ENCODE data around the gene RERGL.

The RERGL gene

GRCh38 chr12:18090093-18090492 is at the start of gene RERGL:
RERGL (minus strand) TSS chr12:18090193; CDS start chr12:18090140, 53 bp downstream.
- Mint-ChIP-seq H3K4me3 (no peak within 1 kb of the TSS), H3K27me3 (no peaks in the 10 kb centered on the region), H3K36me3 (no peaks in the 10 kb centered on the region), H3K27ac (no peak within 1 kb of the TSS), H3K4me1 (no peaks in the 10 kb centered on the region), H3K9me3 (peaks cover 5% of the 10 kb centered on the region)
- ATAC-seq, result no peak

DNA sequence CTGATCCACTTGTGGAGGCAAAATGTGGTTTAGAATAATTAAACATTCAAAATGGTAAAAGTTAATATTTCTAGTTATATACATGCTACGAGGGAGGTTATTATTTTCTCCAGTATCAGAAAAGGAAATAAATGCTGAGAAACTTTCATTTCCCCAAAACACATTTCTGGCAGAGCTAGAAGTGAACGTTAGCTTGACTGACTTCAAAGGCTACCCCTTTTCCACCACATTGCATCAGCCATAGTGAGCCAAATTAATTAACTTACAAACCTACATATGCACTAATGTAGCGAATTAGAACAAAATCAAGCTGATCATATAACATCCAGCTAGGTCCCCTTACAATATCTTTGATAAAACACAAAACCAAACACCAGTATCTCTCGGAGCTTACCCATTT is 49.3 kb upstream of the RERGL start:
- H3K4me1 Mint-ChIP-seq, result no peaks in the 10 kb centered on the region
- H3K4me3 Mint-ChIP-seq, result no peak overlapping the region
- no peaks in the 10 kb centered on the region for H3K36me3 Mint-ChIP-seq
- no peaks in the 10 kb centered on the region for H3K9me3 Mint-ChIP-seq
- no peaks in the 10 kb centered on the region for H3K27me3 Mint-ChIP-seq
- ATAC-seq, result no peak
- no peak overlapping the region for H3K27ac Mint-ChIP-seq

GRCh38 chr12:18135509-18135908 is 45.5 kb upstream of the RERGL start:
- no peak for ATAC-seq
- H3K4me3 Mint-ChIP-seq, result no peak overlapping the region
- no peak overlapping the region for H3K27ac Mint-ChIP-seq
- no peaks in the 10 kb centered on the region for H3K9me3 Mint-ChIP-seq
- no peaks in the 10 kb centered on the region for H3K4me1 Mint-ChIP-seq
- H3K27me3 Mint-ChIP-seq, result no peaks in the 10 kb centered on the region
- H3K36me3 Mint-ChIP-seq, result no peaks in the 10 kb centered on the region

GRCh38 chr12:18135086-18135485 is 45.1 kb upstream of the RERGL start:
- Mint-ChIP-seq H3K27me3 (no peaks in the 10 kb centered on the region), H3K4me3 (no peak overlapping the region), H3K27ac (no peak overlapping the region), H3K36me3 (no peaks in the 10 kb centered on the region), H3K9me3 (no peaks in the 10 kb centered on the region), H3K4me1 (no peaks in the 10 kb centered on the region)
- ATAC-seq, result no peak

- Mint-ChIP-seq H3K4me1 (no peaks in the 10 kb centered on the region), H3K4me3 (no peak overlapping the region), H3K27me3 (no peaks in the 10 kb centered on the region), H3K36me3 (no peaks in the 10 kb centered on the region), H3K27ac (no peak overlapping the region), H3K9me3 (peaks cover 7% of the 10 kb centered on the region)
- ATAC-seq, result no peak
These were observed 40.9 kb upstream of the RERGL start for GRCh38 chr12:18130851-18131250.

DNA sequence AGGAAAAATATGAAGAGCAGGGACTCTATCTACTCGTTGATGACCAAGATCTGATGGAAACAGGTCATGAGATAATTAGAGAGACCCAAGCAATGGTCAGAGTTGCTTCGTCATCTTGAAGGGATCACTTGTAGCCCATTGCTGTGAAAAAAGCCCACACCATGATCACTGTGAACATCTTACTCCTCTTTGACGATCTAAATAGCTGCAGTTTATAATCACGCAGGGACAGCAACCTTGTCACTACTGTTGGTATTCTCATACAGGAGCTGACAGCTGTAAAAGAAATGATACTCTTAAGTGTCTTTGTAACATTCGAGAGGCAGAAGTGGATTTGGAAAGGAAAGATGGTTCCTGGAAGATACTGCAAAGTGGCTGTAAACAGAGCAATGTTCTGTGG is 33.7 kb upstream of the RERGL start:
- no peak overlapping the region for H3K4me3 Mint-ChIP-seq
- no peaks in the 10 kb centered on the region for H3K36me3 Mint-ChIP-seq
- H3K27me3 Mint-ChIP-seq, result no peaks in the 10 kb centered on the region
- ATAC-seq, result no peak
- no peaks in the 10 kb centered on the region for H3K4me1 Mint-ChIP-seq
- H3K9me3 Mint-ChIP-seq, result peaks cover 9% of the 10 kb centered on the region
- H3K27ac Mint-ChIP-seq, result no peak overlapping the region

- no peaks in the 10 kb centered on the region for H3K27me3 Mint-ChIP-seq
- H3K4me1 Mint-ChIP-seq, result no peaks in the 10 kb centered on the region
- no peak overlapping the region for H3K27ac Mint-ChIP-seq
- no peak for ATAC-seq
- no peaks in the 10 kb centered on the region for H3K36me3 Mint-ChIP-seq
- H3K4me3 Mint-ChIP-seq, result no peak overlapping the region
- peaks cover 4% of the 10 kb centered on the region for H3K9me3 Mint-ChIP-seq
These were observed 30.9 kb upstream of the RERGL start for GRCh38 chr12:18120899-18121298.

DNA sequence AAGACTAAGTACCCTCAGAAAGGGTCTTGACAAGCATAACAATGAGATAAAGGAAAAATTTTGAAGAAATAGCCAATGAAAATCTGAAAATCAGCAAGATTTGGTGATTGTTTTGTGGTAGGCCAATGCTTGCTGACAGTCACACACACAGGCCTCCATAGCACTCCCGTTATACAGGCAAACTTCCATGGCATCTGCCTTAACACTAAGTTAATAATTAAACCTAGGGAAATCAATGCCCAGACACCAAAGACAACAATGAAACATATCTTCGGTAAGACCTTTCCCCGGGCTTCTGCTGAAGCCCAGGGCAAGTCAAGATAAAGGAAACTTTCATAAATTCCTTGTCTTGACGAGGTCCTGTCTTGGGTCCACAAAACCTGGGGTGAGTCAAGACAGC is 18.6 kb upstream of the RERGL start:
- H3K27ac Mint-ChIP-seq, result no peak overlapping the region
- no peak overlapping the region for H3K4me3 Mint-ChIP-seq
- H3K4me1 Mint-ChIP-seq, result no peaks in the 10 kb centered on the region
- H3K9me3 Mint-ChIP-seq, result no peaks in the 10 kb centered on the region
- no peaks in the 10 kb centered on the region for H3K36me3 Mint-ChIP-seq
- no peak for ATAC-seq
- H3K27me3 Mint-ChIP-seq, result no peaks in the 10 kb centered on the region

DNA sequence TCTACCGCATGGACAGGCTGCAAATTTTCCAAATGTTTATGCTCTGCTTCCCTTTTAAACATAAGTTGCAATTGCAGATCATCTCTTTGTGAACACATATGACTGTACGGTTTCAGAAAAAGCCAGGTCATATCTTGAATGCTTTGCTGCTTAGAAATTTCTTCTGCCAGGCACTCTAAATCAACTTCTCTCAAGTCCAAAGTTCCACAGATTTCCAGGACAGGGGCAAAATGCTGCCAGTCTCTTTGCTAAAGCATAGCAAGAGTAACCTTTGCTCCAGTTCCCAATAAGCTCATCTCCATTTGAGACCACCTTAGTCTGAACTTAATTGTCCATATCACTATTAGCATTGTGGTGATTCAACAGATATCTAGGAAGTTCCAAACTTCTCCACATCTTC is 13.6 kb upstream of the RERGL start:
- no peaks in the 10 kb centered on the region for H3K27me3 Mint-ChIP-seq
- H3K4me1 Mint-ChIP-seq, result no peaks in the 10 kb centered on the region
- H3K36me3 Mint-ChIP-seq, result no peaks in the 10 kb centered on the region
- peaks cover 5% of the 10 kb centered on the region for H3K9me3 Mint-ChIP-seq
- ATAC-seq, result no peak
- H3K4me3 Mint-ChIP-seq, result no peak overlapping the region
- H3K27ac Mint-ChIP-seq, result no peak overlapping the region

DNA sequence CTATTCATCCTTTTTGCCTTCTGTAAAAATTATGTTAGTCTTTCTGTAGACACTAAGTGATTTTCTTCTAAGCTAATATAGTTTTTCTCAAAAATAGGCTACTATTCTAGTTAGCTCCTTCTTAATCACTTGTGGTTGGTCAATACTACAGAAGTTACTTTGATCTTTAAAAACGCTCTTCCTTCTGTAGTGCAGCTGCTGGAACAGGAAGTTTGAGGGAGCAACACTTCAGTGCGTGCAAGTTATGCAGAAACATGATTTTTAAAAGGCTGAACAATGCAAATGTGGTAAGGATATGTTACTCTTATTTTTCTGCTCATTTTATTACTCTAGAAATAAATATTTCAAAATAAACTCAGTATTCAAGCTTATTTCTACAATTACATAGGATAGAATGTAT is 11.1 kb upstream of the RERGL start:
- Mint-ChIP-seq H3K27me3 (no peaks in the 10 kb centered on the region), H3K27ac (no peak overlapping the region), H3K9me3 (peaks cover 5% of the 10 kb centered on the region), H3K4me1 (no peaks in the 10 kb centered on the region), H3K4me3 (no peak overlapping the region), H3K36me3 (no peaks in the 10 kb centered on the region)
- ATAC-seq, result no peak

DNA sequence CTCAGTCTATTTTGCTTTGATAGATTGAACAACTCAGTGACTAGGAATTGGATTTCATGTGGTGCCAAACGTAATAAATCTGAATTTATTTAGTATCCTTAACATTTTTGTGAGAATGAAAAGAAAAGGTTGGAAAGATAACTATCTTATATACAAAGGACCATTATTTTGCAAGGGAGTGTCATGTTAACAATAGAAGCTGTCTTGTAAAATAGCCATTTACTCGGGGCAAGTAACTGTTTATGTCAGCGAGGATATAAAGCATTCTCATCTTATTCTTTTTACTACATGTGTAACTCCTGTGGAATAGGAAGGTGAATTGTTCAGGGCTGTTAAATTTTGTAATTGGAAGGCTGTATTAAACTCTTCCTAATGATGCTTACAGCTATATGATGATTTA is 5.9 kb downstream of the RERGL start:
- Mint-ChIP-seq H3K9me3 (peaks cover 5% of the 10 kb centered on the region), H3K27me3 (no peaks in the 10 kb centered on the region), H3K27ac (no peak overlapping the region), H3K36me3 (no peaks in the 10 kb centered on the region), H3K4me3 (no peak overlapping the region), H3K4me1 (no peaks in the 10 kb centered on the region)
- ATAC-seq, result no peak

GRCh38 chr12:18079541-18080246 is 10.3 kb downstream of the RERGL start:
- no peak overlapping the region for H3K27ac Mint-ChIP-seq
- H3K27me3 Mint-ChIP-seq, result no peaks in the 10 kb centered on the region
- H3K4me3 Mint-ChIP-seq, result no peak overlapping the region
- no peaks in the 10 kb centered on the region for H3K4me1 Mint-ChIP-seq
- no peaks in the 10 kb centered on the region for H3K9me3 Mint-ChIP-seq
- no peaks in the 10 kb centered on the region for H3K36me3 Mint-ChIP-seq
- no peak for ATAC-seq

GRCh38 chr12:18074001-18074400 is 16.0 kb downstream of the RERGL start:
- Mint-ChIP-seq H3K9me3 (no peaks in the 10 kb centered on the region), H3K36me3 (no peaks in the 10 kb centered on the region), H3K27me3 (no peaks in the 10 kb centered on the region), H3K4me1 (no peaks in the 10 kb centered on the region), H3K4me3 (no peak overlapping the region), H3K27ac (no peak overlapping the region)
- no peak for ATAC-seq

DNA sequence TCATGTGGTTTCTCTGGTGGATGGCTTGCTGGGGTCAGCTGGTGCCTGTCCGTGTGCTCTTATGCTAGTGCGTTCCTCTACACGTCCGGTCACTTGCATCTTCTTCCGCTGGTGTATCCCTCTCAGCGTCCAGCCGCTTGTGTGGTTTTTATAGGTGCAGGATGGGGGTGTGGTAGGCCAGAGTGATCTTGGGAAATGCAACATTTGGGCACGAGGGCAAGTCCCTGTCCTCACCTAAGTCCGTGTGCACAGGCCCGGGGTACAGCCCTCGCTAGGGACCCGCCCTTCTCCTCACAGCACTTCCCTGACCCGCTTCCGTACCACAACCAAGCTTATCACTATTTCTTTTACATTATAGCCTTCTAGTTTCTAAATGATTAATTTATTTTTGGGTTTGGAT is 17.3 kb downstream of the RERGL start:
- no peak for ATAC-seq
- no peaks in the 10 kb centered on the region for H3K9me3 Mint-ChIP-seq
- H3K4me3 Mint-ChIP-seq, result no peak overlapping the region
- H3K36me3 Mint-ChIP-seq, result no peaks in the 10 kb centered on the region
- no peaks in the 10 kb centered on the region for H3K27me3 Mint-ChIP-seq
- H3K27ac Mint-ChIP-seq, result no peak overlapping the region
- H3K4me1 Mint-ChIP-seq, result no peaks in the 10 kb centered on the region

- Mint-ChIP-seq H3K4me3 (no peak overlapping the region), H3K27ac (no peak overlapping the region), H3K9me3 (peaks cover 2% of the 10 kb centered on the region), H3K27me3 (no peaks in the 10 kb centered on the region), H3K36me3 (no peaks in the 10 kb centered on the region), H3K4me1 (no peaks in the 10 kb centered on the region)
- ATAC-seq, result no peak
These were observed 18.7 kb downstream of the RERGL start for GRCh38 chr12:18071336-18071735.

- Mint-ChIP-seq H3K9me3 (peaks cover 5% of the 10 kb centered on the region), H3K4me3 (no peak overlapping the region), H3K27me3 (no peaks in the 10 kb centered on the region), H3K36me3 (no peaks in the 10 kb centered on the region), H3K4me1 (no peaks in the 10 kb centered on the region), H3K27ac (no peak overlapping the region)
- no peak for ATAC-seq
These were observed 21.6 kb downstream of the RERGL start for GRCh38 chr12:18068355-18068754.

DNA sequence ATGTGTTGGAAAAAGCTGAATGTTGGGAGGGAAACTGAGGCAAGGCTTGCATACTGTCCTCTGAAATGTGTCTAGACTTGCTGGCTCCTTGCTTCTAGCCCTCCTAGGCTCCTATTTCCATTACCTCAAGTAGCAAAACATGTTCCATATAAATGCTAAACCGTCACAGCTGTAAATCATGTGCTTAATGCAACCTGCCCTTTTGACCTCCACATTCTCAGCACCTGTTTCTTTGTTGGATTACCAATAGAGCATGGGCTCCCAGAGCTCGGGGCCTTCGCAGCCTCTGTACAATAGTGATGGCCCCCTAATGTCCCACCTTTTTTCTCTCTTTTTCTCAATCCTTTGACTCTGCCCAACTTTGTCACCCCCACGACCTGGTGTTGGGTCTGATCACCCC is 23.3 kb downstream of the RERGL start:
- H3K4me3 Mint-ChIP-seq, result no peak overlapping the region
- H3K4me1 Mint-ChIP-seq, result no peaks in the 10 kb centered on the region
- ATAC-seq, result no peak
- no peaks in the 10 kb centered on the region for H3K27me3 Mint-ChIP-seq
- H3K36me3 Mint-ChIP-seq, result no peaks in the 10 kb centered on the region
- H3K27ac Mint-ChIP-seq, result no peak overlapping the region
- peaks cover 11% of the 10 kb centered on the region for H3K9me3 Mint-ChIP-seq
